ELF-1 (cell line): ENCODE data around the gene KRTAP4-7.
"Not testable (repeated sequence)": the region's sequence is repeated elsewhere in the genome, so short reads cannot be mapped to it uniquely, and the experiment has no call there.

Experiments
- DNase-seq: peaks from one replicate; pipeline ENCODE4 v3.0.0-alpha.2; 2016; ENCODE audit warnings: low read depth, low spot score

Gene KRTAP4-7

DNA sequence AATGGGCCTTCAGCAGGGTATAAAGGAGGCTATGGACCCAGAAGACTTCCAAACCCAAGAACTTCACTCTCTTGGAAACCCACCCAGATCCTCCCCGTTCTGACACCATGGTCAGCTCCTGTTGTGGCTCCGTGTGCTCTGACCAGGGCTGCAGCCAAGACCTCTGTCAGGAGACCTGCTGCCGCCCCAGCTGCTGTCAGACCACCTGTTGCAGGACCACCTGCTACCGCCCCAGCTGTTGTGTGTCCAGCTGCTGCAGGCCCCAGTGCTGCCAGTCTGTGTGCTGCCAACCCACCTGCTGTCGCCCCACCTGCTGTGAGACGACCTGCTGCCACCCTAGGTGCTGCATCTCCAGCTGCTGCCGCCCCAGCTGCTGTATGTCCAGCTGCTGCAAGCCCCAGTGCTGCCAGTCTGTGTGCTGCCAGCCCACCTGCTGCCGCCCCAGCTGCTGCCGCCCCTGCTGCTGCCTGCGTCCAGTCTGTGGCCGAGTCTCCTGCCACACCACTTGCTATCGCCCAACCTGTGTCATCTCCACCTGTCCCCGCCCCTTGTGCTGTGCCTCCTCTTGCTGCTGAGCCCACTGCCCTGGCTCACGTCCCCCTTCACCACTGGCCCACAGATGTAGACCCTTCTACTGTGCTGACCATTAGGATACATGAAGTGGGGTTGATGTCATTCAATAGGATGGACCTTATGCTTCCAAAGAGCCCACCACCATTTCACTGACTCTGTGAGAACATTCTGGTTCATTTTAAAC is at the start of gene KRTAP4-7:
KRTAP4-7 (plus strand) TSS at position 51 of the 757 bp plus-strand sequence; CDS start at position 108, 57 bp downstream.
- not testable (repeated sequence) for DNase-seq

DNA sequence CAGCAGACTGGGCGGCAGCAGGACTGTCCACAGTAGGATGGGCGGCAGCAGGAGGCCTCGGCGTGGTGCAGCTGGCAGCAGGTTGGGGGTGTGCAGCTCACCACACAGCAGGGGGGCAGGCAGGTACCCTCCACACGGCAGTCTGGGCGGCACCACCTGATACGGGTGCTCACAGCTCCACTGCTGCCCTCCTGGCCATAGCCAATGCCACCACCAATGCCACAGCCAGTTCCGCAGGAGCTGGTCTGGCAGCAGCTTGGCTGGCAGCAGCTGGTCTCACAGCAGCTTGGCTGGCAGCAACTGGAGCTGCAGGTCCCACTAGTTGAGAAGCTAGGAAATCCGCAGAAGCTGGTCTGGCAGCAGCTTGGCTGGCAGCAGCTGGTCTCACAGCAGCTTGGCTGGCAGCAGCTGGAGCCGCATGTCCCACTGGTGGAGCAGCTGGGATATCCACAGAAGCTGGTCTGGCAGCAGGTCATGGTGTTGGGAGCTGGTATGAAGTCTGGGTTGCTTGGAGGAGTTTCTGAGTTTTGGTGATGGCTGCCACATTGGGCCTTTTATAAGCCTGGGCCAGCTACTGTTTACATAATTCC is 49.5 kb upstream of the KRTAP4-7 start, which contains the start of gene KRTAP1-3:
KRTAP1-3 (minus strand) TSS at position 529 of the 590 bp plus-strand sequence; CDS start at position 476, 53 bp downstream.
- DNase-seq: not testable (repeated sequence)

DNA sequence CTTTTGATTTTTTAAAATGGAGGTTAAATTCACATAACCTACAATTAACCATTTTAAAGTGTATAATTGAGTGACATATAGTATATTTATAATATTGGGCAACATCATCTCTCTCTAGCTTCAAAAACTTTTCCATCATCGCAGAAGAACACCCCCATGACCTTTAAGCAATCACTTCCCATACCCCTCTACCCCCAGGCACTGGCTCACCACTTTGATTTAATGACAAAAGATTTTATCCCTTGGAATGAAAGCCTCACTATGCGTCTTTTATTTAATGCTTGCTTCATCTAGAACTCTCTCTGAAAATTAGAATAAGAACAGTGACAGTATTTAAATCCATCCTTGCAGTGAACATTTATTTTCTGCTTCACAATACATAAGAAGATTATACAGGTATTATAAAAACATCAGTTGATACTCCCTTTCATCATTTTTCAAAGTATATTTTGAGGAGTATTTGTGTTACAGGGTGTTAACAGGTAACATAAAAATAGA is 46.0 kb upstream of the KRTAP4-7 start:
- DNase-seq: no peak

DNA sequence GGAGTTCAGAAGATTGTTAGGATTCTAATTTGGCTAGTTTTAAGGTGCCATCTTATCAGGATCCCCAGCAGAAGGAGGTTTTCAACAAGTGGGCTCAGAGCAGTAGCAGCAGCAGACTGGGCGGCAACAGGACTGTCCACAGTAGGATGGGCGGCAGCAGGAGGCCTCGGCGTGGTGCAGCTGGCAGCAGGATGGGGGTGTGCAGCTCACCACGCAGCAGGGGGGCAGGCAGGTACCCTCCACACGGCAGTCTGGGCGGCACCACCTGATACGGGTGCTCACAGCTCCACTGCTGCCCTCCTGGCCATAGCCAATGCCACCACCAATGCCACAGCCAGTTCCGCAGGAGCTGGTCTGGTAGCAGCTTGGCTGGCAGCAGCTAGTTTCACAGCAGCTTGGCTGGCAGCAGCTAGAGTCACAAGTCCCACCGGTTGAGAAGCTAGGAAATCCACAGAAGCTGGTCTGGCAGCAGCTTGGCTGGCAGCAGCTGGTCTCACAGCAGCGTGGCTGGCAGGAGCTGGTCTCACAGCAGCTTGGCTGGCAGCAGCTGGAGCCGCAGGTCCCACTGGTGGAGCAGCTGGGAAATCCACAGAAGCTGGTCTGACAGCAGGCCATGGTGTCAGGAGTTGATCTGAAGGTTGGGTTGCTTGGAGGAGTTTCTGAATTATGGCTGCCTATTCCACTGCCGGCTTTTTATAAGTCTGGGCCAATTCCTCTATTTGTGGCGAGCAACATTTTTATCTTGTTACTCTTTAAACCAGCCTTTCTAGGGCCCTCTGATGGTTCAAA is 43.0 kb upstream of the KRTAP4-7 start, which contains the start of gene KRTAP1-1:
KRTAP1-1 (minus strand) TSS at position 668 of the 789 bp plus-strand sequence; CDS start at position 615, 53 bp downstream.
- not testable (repeated sequence) for DNase-seq

DNA sequence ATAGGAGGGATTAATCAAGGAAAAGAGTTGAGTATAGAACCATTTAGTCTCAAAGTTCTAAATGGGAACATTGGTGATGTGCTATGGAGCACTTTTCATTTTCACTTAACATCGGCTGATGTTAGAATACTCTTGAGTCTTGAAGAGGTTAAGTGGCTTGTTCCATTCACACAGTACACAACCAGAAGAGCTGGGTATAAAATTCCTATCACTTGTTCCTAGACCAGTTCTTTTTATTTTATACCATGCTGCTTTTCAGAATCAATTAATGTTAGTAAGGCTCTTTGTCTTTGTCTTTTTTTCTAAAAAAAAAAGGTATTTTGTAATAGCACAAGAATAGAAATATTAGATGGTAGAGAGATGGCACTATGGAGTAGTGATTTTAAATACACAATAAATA is 41.0 kb upstream of the KRTAP4-7 start:
- DNase-seq: no peak

DNA sequence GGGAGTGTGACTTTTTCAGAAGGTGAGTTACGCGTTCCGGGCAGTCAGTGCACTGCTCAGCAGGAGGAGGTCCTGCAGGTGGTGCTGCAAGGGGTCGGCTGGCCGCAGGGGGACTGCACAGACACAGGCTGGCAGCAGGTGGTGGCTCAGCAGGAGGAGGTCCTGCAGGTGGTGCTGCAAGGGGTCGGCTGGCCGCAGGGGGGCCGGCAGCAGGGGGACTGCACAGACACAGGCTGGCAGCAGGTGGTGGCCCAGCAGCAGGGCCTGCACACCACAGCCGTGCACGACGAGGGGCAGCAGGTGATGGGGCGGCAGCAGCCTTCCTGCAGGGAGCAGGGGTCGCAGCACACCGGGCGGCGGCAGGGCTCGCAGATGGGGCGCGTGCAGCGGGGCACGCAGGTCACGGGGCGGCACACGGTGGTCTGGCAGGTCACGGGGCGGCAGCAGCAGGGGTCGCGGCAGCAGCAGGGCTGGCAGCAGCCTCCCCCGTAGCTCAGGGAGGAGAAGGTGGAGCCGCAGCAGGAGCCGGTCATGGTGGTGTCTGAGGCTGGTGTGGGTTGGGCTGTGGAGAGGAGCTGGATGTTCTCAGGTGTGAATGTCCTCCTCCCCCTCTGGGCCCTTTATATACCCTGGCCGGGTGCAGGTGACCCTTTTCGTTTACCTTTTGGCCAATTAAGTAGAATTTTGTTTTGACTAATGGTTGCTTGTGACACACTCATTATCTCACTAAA is 37.0 kb upstream of the KRTAP4-7 start, which contains the start of gene KRTAP2-1:
KRTAP2-1 (minus strand) TSS at position 582 of the 731 bp plus-strand sequence; CDS start at position 533, 49 bp downstream.
- not testable (repeated sequence) for DNase-seq

DNA sequence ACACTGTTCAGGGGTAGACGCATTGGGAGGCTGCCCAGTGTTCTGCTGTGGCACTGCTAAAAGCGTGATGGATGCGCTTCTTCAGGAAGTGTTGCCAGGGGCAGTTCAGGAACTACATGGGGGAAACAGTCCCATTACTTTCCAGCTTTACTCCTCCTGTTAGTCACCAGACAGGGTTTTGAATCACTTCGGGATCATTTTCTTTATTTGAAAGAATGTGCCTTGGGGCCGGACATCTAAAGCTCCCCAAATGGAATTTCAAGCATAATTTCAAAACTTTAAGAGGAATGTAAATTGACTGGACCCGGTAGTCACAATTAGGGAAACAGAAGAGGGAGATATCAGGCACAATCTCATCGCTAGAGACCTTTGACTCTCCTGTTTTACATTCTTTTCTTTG is 35.5 kb upstream of the KRTAP4-7 start:
- peak; percentile 71 for DNase-seq

DNA sequence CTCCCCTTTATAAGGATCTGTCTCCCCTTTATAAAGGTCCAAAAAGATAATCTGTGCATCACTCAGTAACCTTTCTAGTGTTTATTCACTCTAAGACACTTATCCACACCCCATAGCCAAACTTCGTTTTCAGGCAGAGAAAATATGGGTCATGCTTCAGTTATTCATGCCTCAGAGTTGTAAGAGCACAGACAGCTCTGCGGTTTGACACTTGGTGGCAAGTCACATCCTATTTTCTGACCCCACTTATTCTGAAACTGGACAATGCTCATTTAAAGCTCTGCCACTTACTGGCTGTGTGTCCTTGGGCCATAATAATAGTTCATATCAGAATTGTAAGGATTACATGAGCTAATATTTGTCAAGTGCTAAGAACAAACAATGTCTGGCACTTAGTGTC is 34.8 kb upstream of the KRTAP4-7 start:
- DNase-seq: no peak

DNA sequence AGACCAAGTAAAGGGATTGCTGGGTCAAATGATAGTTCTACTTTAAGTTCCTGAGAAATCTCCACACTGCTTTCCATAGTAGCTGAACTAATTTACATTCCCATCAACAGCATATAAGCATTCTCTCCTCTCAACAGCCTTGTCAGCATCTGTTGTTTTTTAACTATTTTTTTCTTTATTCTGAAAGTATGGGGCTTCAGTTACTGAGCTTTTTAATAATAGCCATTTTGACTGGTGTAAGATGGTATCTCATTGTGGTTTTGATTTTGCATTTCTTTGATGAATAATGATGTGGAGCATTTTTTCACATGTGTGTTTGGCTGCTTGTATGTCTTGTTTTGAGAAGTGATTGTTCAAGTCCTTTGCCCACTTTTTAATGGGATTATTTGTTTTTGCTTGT is 31.4 kb upstream of the KRTAP4-7 start:
- no peak for DNase-seq

DNA sequence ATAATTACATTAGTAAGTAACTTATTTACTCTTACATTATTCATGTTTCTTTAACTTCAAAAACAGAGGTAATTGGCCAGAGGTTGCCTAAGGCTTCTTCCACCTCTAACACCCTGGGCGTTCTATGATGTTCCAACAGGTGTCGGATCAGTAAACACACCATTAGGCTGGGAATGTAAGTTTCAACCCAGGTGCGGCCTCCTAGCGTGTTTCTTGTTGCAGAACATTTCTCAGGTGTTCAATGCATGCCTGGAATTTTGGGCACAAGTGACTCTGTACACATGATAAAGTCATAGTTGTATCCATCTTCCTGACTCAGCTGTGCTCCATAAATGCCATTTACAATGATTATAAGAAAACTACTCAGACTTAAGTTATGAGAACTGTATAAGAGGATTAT is 29.9 kb upstream of the KRTAP4-7 start:
- DNase-seq: no peak

DNA sequence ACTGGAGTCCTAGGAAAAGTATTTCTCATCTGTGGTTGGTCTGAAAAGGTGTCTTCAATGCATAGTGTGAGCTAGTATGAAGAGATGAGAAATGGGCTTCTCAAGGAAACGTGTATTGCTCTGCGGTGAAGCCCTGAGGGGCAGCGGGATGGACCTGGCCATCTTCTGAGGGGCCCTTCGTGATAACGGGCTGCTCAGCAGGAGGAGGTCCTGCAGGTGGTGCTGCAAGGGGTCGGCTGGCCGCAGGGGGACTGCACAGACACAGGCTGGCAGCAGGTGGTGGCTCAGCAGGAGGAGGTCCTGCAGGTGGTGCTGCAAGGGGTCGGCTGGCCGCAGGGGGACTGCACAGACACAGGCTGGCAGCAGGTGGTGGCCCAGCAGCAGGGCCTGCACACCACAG is 29.4 kb upstream of the KRTAP4-7 start:
- not testable (repeated sequence) for DNase-seq

DNA sequence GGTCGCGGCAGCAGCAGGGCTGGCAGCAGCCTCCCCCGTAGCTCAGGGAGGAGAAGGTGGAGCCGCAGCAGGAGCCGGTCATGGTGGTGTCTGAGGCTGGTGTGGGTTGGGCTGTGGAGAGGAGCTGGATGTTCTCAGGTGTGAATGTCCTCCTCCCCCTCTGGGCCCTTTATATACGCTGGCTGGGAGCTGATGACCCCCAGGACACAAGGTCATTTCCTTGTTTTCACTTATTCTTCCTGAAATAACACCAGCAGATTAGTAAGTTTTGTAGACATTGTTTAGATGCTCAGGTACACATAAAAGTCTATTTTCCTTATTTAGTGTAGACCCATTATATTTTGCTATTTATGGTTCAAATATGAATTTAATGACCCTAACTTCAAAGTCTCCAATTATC is 28.8 kb upstream of the KRTAP4-7 start, which contains the start of gene KRTAP2-2:
KRTAP2-2 (minus strand) TSS at position 101 of the 400 bp plus-strand sequence; CDS start at position 82, 19 bp downstream.
- not testable (repeated sequence) for DNase-seq

DNA sequence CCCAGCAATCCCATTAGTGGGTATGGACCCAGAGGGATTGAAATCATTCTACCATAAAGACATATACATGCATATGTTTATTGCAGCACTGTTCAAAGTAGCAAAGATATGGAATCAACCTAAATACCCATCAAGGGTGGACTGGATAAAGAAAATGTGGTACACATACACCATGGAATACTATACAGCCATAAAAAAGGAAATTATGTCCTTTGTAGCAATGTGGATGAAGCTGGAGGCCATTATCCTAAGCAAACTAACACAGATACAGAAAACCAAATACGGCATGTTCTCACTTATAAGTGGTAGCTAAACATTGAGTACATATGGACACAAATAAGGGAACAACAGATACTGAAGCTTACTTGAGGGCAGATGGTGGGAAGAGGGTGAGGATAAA is 26.4 kb upstream of the KRTAP4-7 start:
- DNase-seq: no peak

DNA sequence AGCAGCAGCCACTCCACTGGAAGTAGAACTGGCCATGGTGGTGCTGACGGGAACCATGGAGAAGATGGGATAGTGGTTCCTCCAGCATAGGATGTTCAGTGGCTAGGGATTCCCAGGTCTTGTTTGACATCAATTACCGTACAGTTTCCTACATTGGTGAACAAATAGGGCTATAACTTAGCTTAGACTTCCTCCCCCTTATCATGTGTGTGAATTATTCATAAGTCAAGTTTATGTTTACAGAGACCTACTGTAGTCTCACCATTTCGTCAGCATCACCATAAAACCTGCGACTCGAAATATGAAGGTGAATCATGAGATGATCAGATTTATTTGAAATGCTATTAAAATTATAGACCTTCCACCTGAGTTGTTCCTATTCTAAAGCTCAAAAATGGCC is 25.2 kb upstream of the KRTAP4-7 start:
- no peak for DNase-seq

DNA sequence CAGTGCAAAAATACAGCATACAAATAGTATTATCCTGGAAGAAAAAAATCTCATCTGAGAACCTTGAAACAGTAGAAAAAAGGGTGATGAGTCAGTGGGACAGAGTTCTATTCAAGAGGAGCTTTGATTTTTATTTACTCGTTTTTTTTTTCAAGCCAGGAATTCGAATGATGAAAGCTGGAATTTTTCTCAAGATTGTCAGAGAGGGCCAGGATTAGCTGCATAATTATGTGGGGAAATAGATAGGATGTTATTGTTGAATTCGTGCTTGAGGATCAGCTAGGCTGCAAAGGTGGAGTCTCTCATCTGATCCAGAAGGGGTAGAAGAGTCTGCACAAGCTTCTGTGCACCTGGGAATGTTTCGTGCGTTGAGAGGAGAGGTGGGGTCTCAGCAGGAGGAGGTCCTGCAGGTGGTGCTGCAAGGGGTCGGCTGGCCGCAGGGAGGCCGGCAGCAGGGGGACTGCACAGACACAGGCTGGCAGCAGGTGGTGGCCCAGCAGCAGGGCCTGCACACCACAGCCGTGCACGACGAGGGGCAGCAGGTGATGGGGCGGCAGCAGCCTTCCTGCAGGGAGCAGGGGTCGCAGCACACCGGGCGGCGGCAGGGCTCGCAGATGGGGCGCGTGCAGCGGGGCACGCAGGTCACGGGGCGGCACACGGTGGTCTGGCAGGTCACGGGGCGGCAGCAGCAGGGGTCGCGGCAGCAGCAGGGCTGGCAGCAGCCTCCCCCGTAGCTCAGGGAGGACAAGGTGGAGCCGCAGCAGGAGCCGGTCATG is 24.5 kb upstream of the KRTAP4-7 start:
- not testable (repeated sequence) for DNase-seq

DNA sequence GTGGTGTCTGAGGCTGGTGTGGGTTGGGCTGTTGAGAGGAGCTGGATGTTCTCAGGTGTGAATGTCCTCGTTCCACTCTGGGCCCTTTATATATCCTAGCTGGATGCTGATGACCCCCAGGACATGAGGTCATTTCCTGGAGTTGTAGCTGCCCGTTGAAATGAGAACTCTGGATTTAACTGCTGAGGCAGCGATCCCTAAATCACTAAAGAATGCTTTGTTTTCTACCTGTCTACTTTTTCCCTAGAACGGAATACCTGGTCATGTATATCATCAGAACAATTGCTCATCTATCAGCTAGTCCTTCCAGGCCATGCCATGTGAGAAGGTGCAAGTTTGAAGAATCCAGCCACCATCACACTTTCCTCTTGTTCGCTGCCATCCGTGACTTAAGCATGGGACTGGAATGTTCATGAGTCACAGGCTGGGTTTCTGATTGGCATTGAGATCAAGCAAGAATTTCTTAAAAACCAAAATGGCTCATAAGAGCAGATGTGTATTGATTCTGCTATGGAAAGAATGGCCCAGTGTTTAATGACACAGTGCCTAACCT is 23.8 kb upstream of the KRTAP4-7 start, which contains the start of gene KRTAP2-3:
KRTAP2-3 (minus strand) TSS at position 63 of the 553 bp plus-strand sequence. CDS start 64 bp downstream, outside the sequence.
- DNase-seq: no peak

DNA sequence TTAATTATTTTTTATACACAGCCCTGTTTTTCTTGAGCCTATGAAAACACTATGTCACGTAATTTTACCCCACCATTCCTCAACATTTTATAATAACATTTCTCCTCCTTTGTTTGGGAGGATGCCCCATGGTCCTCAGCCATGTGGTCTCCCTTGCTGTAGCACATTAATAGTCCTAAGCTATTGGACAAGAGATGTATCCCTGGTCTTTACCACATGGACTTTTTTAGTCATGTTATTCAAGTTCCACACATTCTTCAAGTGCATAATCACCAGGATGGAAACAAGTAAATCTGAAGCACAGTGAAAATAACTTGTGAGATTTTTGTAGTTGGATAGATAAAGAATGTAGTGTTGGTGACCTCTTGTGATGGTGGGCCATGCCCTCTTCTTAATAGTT is 22.0 kb upstream of the KRTAP4-7 start:
- no peak for DNase-seq

DNA sequence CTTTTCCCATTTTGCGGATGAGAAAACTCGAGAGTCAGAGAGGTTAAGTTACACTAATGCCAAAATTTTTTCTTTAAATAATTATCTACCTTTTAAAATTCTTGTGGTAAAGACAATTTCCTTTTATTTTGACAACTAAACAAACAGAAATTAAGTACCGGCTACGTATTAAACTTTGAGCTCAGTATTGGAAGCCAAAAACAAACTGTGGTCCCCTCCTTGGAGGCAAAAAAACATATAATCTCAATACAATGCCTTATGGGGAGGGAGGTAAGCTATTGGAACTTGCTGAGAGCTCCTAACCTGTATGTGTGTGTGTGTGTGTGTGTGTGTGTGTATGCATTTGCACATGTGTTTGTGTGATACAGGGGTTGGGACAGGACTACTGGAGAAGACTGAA is 20.5 kb upstream of the KRTAP4-7 start:
- no peak for DNase-seq

DNA sequence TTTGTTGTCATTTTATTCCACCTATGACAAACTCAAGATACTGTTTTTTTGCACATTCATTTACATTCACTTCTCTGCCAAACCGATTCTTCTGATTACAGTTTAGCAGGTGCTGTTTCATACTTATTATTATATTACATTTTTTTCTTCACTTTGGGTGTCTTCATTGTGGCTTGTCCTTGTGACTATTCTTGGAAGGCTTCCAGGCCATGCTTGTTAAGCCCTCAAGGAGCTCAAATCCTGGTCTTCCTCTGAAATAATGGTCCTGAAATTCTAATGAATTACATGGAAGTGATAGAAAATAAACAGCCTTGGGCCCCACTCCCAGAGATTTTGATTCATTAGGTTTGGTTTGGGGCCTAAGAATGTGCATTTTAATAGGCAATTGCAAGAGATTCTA is 19.6 kb upstream of the KRTAP4-7 start:
- DNase-seq: no peak
